Dendritic cell treated with granulocyte-macrophage colony-stimulating factor and Interleukin-4, amounts not matched to agents 40 ng/mL and 50 ng/mL, for 4 days (primary cell): ENCODE data around the gene MPZL2.

ENCODE experiments used
- H3K27ac Mint-ChIP-seq: one replicate; pipeline ENCODE4 v1.8.0; 2022; ENCODE audit warnings: mild to moderate bottlenecking, mixed read lengths
- H3K27me3 Mint-ChIP-seq: one replicate; pipeline ENCODE4 v1.8.0; 2022; ENCODE audit warnings: mild to moderate bottlenecking, mixed read lengths
- H3K36me3 Mint-ChIP-seq: one replicate; pipeline ENCODE4 v1.8.0; 2022; ENCODE audit warnings: low read depth, mixed read lengths
- H3K4me1 Mint-ChIP-seq: one replicate; pipeline ENCODE4 v1.8.0; 2022; ENCODE audit warnings: low read depth, mixed read lengths
- H3K4me3 Mint-ChIP-seq: one replicate; pipeline ENCODE4 v1.8.0; 2022; ENCODE audit warnings: mild to moderate bottlenecking, moderate library complexity, mixed read lengths
- H3K9me3 Mint-ChIP-seq: one replicate; pipeline ENCODE4 v1.8.0; 2022; ENCODE audit warnings: mixed read lengths
- intact Hi-C: fragments of 100-400 bp; cut with micrococcal nuclease; formaldehyde crosslinking; loops from one replicate; pipeline ENCODE4 v1.15.0; 2022

Gene MPZL2

DNA sequence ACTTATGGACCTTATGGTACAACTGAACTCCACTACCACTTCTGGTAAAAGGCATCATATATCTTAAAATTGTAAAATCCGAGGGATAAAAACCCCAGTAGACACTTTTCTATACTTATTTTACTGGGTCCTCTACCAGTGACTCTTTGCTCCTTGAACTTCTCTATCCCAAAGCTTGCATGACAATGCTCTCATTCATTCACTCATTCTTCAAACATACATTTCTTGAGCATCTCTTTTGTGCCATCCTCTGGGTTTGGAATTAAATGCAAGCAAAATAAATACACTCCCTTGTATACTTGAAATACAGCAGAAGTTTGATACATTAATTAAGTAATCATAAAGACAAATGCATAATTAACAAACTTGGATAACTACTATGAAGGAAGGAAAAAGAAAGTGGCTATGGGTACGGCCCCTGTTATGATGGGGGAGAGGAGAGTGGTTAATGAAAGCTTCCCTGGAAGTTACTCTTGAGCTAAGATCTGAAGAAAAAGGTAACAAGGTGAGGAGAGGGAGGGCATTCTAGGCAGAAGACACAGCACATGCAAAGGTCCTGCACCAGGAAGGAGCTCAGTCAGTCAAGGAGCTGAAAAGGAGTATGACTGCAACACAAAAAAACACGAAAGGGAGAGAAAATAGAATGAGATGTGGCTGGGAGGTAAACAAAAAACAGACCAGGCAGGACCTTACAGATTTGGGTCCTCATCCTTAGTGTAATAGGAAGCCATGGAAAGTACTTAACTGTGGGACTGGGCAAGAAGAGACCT is 19.9 kb downstream of the MPZL2 start:
- Mint-ChIP-seq H3K4me1 (peaks cover 69% of the 10 kb centered on the region), H3K36me3 (no peaks in the 10 kb centered on the region), H3K4me3 (no peak overlapping the region), H3K27me3 (no peaks in the 10 kb centered on the region), H3K9me3 (no peaks in the 10 kb centered on the region), H3K27ac (peak overlapping the region; percentile 38)
- intact Hi-C loops: no loop called here

DNA sequence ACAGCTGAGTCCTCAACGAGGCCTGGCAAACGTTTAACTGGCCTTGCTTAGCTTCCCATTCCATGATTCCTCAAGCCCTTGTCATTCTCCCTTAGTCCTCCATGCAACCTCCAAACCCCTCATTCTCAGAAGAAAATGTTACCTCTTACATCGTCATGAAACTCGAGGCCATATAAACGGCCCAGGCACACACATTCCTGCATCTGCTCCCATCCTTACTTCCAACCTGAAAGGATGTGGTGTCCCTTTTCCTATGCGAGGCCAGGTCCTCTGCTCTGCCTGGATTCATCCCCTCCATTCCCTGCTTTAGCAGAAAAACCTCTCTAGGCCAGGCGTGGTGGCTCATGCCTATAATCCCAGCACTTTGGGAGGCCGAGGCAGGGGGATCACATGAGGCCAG is 20.9 kb downstream of the MPZL2 start:
- Mint-ChIP-seq H3K27ac (peak overlapping the region; percentile 38), H3K36me3 (no peaks in the 10 kb centered on the region), H3K27me3 (no peaks in the 10 kb centered on the region), H3K9me3 (no peaks in the 10 kb centered on the region), H3K4me1 (peaks cover 79% of the 10 kb centered on the region), H3K4me3 (no peak overlapping the region)
- intact Hi-C loops: no loop called here

DNA sequence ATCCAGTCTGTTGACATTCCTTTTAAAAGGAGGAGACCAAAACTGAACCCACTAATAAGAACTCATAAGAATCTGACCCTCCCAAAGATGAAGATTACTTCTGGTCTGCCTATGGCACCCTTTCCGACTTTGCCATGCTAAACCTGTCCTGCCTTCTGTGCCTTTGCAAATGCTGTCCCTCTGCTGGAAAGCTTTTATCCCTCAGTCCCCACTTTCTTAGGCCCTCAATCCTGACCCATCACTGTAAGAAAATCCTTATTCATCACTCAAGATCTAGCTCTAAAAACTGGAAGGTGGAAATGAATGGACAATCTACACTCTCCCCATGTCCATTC is 22.4 kb downstream of the MPZL2 start:
- no peak overlapping the region for H3K4me3 Mint-ChIP-seq
- H3K27ac Mint-ChIP-seq: peak overlapping the region; percentile 39
- intact Hi-C loops: no loop called here
- H3K4me1 Mint-ChIP-seq: peaks cover 79% of the 10 kb centered on the region
- no peaks in the 10 kb centered on the region for H3K27me3 Mint-ChIP-seq
- no peaks in the 10 kb centered on the region for H3K36me3 Mint-ChIP-seq
- no peaks in the 10 kb centered on the region for H3K9me3 Mint-ChIP-seq

DNA sequence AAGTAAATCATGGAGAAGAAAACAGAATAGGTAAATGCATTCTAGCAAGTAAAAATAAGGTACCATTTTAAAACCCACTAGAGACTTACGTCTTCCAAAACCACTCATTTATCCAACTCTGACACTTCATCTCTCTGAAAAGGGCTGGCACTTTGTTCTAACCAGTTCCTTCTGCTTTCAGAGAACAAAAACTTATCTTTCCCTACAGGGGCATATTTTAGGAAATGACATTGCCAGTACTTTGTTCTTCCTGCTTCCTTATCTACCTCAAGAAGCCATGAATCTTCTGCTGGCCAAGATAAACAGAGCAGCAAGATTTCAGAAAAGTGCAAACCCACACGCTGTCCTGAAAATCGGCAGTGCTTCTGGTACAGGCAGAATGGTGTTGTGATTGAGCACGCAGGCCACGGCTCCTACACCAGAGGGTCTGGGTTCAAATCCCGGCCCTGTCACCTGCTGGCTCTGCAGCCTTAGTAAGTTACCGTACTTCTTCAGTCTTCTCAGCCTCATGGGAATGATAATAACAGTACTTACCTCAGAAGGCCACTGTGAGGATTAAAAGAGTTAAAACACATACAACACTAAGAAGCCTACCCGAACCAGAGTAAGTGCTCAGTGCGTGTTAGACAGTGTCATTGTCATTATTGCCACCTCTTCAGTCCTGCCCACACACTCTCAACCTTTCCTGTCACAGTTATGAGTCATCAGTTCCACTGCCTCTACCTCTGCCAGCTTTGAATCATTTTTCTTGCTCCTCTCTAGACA is 22.9 kb downstream of the MPZL2 start:
- Mint-ChIP-seq H3K27ac (peak overlapping the region; percentile 39), H3K4me1 (peaks cover 79% of the 10 kb centered on the region), H3K9me3 (no peaks in the 10 kb centered on the region), H3K36me3 (no peaks in the 10 kb centered on the region), H3K27me3 (no peaks in the 10 kb centered on the region), H3K4me3 (no peak overlapping the region)
- intact Hi-C loops: no loop called here

DNA sequence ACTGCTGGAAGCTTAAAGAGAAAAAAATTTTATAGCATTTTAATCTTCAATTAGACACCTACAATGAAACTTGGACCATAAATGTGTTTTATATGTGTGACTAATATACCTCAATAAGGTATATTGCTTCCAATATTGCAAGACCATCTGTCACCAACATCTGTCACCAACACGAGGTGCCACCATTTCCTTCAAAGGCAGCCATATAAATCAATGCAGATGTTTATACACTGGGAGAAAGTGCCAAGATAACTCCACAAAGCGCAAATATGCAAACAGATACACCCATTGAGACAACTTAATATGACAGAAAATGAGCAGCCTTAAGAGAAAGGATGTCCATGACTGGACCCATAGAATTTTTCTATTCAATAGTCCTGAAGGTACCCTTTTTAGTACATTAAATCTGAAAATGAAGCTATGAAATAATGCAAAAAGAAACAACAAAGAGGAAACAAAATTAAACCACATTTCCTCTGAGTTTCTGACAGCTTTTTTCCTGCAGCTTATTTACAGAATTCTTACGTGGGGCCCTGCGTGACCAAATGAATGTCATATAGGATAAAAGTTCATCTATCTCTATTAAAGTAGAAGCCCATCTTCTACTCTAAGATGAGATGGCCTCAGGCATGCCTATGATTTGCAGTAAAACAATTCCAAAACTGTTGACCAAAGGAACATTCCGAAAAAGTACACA is 24.4 kb downstream of the MPZL2 start:
- H3K4me1 Mint-ChIP-seq: peaks cover 76% of the 10 kb centered on the region
- peaks cover 9% of the 10 kb centered on the region for H3K36me3 Mint-ChIP-seq
- intact Hi-C loops: no loop called here
- no peaks in the 10 kb centered on the region for H3K9me3 Mint-ChIP-seq
- H3K4me3 Mint-ChIP-seq: no peak overlapping the region
- no peaks in the 10 kb centered on the region for H3K27me3 Mint-ChIP-seq
- H3K27ac Mint-ChIP-seq: peak overlapping the region; percentile 39

DNA sequence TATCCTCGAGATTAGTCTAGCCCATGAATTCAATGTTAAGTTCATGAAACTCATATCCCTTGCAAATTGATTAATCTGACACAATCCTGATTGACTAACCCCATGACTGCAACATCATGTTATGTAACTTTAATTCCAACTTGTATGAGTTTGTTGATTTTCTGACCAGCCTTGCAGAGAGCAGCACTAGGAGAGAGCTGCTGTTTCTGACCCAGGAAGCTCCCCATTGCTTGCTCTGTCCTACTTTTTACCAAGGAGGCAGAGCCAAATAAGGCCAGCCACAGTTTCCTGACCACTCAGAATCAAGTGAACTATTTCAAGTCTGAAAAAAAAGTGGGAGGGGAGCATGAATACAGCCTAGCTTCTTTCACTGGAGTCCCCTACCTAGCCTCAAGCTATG is 25.2 kb downstream of the MPZL2 start:
- intact Hi-C loops: no loop called here
- peaks cover 15% of the 10 kb centered on the region for H3K36me3 Mint-ChIP-seq
- no peak overlapping the region for H3K4me3 Mint-ChIP-seq
- H3K4me1 Mint-ChIP-seq: peaks cover 76% of the 10 kb centered on the region
- peak overlapping the region; percentile 58 for H3K27ac Mint-ChIP-seq
- no peaks in the 10 kb centered on the region for H3K9me3 Mint-ChIP-seq
- no peaks in the 10 kb centered on the region for H3K27me3 Mint-ChIP-seq

DNA sequence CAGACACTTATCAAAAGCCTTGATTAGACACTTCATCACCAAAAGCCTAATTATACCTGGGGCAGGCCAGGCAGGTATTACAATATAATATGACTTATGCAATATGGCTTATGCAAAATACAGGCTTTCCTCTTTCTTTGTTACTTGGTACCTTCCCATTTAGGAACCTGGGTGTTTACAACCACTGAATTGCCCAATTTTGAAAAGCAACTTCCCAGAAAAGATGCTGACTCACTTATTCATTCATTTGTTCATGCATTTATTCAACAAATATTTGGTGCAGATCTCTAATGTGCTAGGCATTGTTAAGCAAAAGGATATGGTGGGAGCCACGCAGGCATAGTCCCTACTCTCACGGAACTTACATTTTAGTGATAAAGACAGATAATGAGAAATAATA is 25.7 kb downstream of the MPZL2 start:
- no peaks in the 10 kb centered on the region for H3K9me3 Mint-ChIP-seq
- H3K27me3 Mint-ChIP-seq: no peaks in the 10 kb centered on the region
- H3K4me3 Mint-ChIP-seq: no peak overlapping the region
- peaks cover 71% of the 10 kb centered on the region for H3K4me1 Mint-ChIP-seq
- intact Hi-C loops: no loop called here
- peak overlapping the region; percentile 58 for H3K27ac Mint-ChIP-seq
- peaks cover 18% of the 10 kb centered on the region for H3K36me3 Mint-ChIP-seq

DNA sequence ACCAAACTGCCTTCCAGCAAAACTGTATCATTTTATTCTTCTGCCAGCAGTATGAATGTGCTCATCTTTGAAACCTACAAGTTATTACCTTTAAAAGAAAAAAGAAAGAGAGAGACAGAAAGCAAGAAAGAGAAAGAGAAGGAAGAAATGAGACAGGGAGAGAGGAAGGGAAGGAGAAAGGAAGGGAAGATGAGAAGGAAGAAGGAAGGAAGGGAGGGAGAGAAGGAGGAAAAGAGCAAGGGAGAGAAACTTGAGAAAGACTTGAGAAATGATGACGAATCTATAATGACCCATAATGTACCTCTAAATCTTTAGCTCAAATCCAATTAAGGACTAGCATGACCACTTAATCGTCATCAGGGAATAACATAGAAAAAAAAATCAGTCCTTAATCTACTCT is 27.9 kb downstream of the MPZL2 start:
- H3K36me3 Mint-ChIP-seq: peaks cover 23% of the 10 kb centered on the region
- no peak overlapping the region for H3K27ac Mint-ChIP-seq
- no peaks in the 10 kb centered on the region for H3K27me3 Mint-ChIP-seq
- no peak overlapping the region for H3K4me3 Mint-ChIP-seq
- intact Hi-C loops: no loop called here
- no peaks in the 10 kb centered on the region for H3K9me3 Mint-ChIP-seq
- H3K4me1 Mint-ChIP-seq: peaks cover 50% of the 10 kb centered on the region

DNA sequence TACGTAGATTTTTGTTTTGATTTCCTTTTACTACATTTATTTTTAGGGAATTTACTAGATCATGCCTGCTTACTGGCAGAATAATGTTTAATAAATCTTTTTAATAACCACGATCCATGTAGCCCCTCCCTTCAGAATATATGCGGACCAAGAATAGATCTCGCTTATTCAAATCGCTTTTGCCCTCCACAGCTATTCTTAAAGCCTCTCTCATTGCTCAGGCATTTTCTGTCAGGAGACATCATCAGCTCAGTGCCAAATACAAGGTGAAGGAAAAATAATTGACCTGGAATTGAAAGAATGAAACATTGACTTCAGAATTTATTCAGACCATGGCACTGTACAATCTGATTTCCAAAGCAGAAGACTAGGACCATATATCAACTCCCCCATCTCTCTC is 29.3 kb downstream of the MPZL2 start:
- Mint-ChIP-seq H3K27me3 (no peaks in the 10 kb centered on the region), H3K27ac (no peak overlapping the region), H3K9me3 (no peaks in the 10 kb centered on the region), H3K4me1 (peaks cover 40% of the 10 kb centered on the region), H3K4me3 (no peak overlapping the region), H3K36me3 (peaks cover 23% of the 10 kb centered on the region)
- intact Hi-C loops: no loop called here

DNA sequence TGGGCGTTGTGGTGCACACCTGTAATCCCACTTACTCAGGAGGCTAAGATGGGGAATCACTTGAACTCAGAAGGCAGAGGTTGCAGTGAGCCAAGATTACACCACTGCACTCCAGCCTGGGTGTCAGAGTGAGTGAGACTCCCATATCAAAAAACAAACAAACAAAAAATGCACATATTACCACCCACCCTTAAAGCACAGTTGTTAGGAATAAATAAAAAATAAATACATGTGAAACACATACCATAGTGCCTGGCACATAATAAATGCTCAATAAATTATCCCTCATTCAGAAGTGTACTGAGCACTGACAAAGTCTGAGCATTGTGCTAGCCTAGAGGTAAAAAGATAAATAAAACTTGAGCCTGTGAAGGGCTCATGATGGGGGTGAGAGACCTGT is 30.2 kb downstream of the MPZL2 start:
- intact Hi-C loops: no loop called here
- Mint-ChIP-seq H3K9me3 (no peaks in the 10 kb centered on the region), H3K4me1 (peaks cover 41% of the 10 kb centered on the region), H3K36me3 (peaks cover 23% of the 10 kb centered on the region), H3K27me3 (no peaks in the 10 kb centered on the region), H3K4me3 (no peak overlapping the region), H3K27ac (peak overlapping the region; percentile 7)

DNA sequence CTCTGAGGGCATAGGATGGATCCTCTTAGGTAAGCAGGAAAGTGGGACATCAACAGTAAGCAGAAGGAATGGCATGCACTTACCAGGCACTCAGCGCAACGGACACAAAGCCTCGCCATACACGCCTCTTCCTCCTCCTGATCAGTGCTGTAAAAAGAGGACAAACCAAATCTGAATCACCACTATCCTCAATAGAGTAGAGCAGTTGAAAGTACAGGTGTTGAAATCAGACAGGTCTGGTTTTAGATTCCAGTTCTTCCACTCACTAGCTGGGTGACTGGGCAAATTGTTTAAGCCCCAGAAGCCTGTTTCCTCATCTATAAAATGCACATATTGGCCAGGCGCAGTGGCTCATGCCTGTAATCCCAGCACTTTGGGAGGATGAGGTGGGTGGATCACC is 30.7 kb downstream of the MPZL2 start:
- intact Hi-C loops: no loop called here

DNA sequence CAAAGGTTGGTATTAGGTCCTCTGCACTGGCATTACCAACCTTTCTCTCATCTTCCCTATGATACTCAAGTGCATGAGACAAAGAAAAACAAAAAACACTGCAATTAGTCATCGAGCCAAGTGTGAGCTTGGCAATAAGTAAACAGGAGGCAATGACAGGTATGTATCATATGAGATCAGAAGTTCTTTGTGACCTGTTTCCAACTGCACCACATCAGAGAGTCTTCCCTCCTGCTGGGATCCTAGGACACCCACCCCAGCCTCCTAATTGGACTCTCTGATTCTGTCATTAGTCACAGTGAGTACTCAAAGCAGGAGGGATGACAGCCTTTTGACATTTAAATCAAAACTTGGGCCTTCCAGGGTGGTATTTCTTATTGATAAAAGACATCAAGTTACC is 31.4 kb downstream of the MPZL2 start:
- no peak overlapping the region for H3K4me3 Mint-ChIP-seq
- intact Hi-C loops: no loop called here
- H3K4me1 Mint-ChIP-seq: peaks cover 37% of the 10 kb centered on the region
- H3K36me3 Mint-ChIP-seq: peaks cover 23% of the 10 kb centered on the region
- no peak overlapping the region for H3K27ac Mint-ChIP-seq
- no peaks in the 10 kb centered on the region for H3K9me3 Mint-ChIP-seq
- H3K27me3 Mint-ChIP-seq: no peaks in the 10 kb centered on the region

More for the DNA sequence above, 30.7 kb downstream of the MPZL2 start:
- H3K36me3 Mint-ChIP-seq: peaks cover 23% of the 10 kb centered on the region
- H3K4me3 Mint-ChIP-seq: no peak overlapping the region
- no peaks in the 10 kb centered on the region for H3K27me3 Mint-ChIP-seq
- peaks cover 40% of the 10 kb centered on the region for H3K4me1 Mint-ChIP-seq
- H3K27ac Mint-ChIP-seq: no peak overlapping the region
- H3K9me3 Mint-ChIP-seq: no peaks in the 10 kb centered on the region

DNA sequence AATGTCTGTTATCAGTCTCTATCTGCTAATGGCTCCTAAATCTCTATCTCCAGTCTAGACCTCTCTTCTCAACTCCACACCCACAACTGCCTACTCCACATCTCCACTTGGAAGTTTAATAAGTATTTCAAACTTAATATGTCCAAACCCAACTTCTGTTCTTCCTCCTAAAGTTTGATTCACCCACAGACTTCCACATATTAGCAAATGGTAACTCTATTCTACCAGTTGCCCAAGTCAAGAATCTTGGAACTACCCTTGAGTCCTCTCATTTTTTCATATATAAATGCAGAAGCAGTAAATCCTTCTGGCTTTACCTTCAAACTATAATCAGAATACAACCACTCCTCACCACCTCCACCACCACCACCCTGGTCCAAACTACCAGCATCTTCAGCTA is 32.6 kb downstream of the MPZL2 start:
- Mint-ChIP-seq H3K36me3 (peaks cover 23% of the 10 kb centered on the region), H3K4me1 (peaks cover 47% of the 10 kb centered on the region), H3K27ac (no peak overlapping the region), H3K27me3 (no peaks in the 10 kb centered on the region), H3K9me3 (no peaks in the 10 kb centered on the region), H3K4me3 (no peak overlapping the region)
- intact Hi-C loops: no loop called here

DNA sequence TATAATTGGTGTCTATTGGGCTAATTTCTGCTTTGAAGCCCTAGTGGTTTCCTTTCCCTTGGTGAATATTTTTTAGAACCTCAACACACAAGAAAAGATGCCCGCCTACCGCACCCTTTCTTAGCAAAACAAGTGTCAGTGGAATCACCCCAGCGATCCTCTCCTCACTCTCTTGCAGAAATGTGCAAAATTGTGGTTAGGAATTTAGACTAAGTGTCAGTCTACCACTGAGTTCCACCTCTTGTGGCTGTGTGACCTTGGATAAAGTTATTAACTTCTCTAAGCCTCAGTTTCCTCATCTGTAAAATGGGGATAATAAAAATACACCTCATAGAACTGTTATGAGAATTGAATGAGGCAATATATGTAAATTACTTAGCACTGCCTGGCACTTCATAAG is 34.0 kb downstream of the MPZL2 start:
- peaks cover 48% of the 10 kb centered on the region for H3K4me1 Mint-ChIP-seq
- H3K36me3 Mint-ChIP-seq: peaks cover 18% of the 10 kb centered on the region
- H3K4me3 Mint-ChIP-seq: no peak overlapping the region
- peak overlapping the region; percentile 83 for H3K27ac Mint-ChIP-seq
- H3K9me3 Mint-ChIP-seq: no peaks in the 10 kb centered on the region
- intact Hi-C loops: no loop called here
- H3K27me3 Mint-ChIP-seq: no peaks in the 10 kb centered on the region
